MM.1S (cell line): ENCODE data around the gene USP24.

Experiments used
- DNase-seq: peaks from one replicate; pipeline ENCODE4 v3.0.0-alpha.2; 2015
- H2AFZ ChIP-seq: fragments of 300-600 bp; sonication (generic); 2 replicates; pipeline ENCODE4 v1.6.0; 2016; ENCODE audit warnings: antibody characterized with exemption, low read length
- H3F3A ChIP-seq: fragments of 300-600 bp; sonication (generic); 2 replicates; pipeline ENCODE4 v1.6.1; 2016; ENCODE audit warnings: mild to moderate bottlenecking, antibody characterized with exemption, low read length, moderate library complexity, mixed read lengths; ENCODE audit not compliant: insufficient read depth
- H3K27ac ChIP-seq: fragments of 300-600 bp; sonication (generic); 2 replicates; pipeline ENCODE4 v1.5.1; 2016; ENCODE audit warnings: mild to moderate bottlenecking, low read length
- H3K27me3 ChIP-seq: fragments of 300-600 bp; sonication (generic); replicated peaks from 2 replicates; pipeline ENCODE4 v1.6.0; 2016; ENCODE audit warnings: low read length; ENCODE audit not compliant: insufficient read depth
- H3K36me3 ChIP-seq: fragments of 300-600 bp; sonication (generic); replicated peaks from 2 replicates; pipeline ENCODE4 v1.6.1; 2016; ENCODE audit warnings: mild to moderate bottlenecking, low read length, mixed read lengths; ENCODE audit not compliant: insufficient read depth
- H3K4me1 ChIP-seq: fragments of 300-600 bp; sonication (generic); 2 replicates; pipeline ENCODE4 v1.6.1; 2016; ENCODE audit warnings: low read length, mixed read lengths
- H3K4me2 ChIP-seq: fragments of 300-600 bp; sonication (generic); 2 replicates; pipeline ENCODE4 v1.6.0; 2016; ENCODE audit warnings: low read depth, low read length
- H3K4me3 ChIP-seq: fragments of 300-600 bp; sonication (generic); 2 replicates; pipeline ENCODE4 v1.5.1; 2016; ENCODE audit warnings: low read length, mixed read lengths
- H3K79me2 ChIP-seq: fragments of 300-600 bp; sonication (generic); 2 replicates; pipeline ENCODE4 v1.6.1; 2016; ENCODE audit warnings: mixed run types, low read length, mixed read lengths
- H3K9ac ChIP-seq: fragments of 300-600 bp; sonication (generic); 2 replicates; pipeline ENCODE4 v1.6.1; 2016; ENCODE audit warnings: low read length, mixed read lengths
- H3K9me2 ChIP-seq: fragments of 300-600 bp; sonication (generic); replicated peaks from 2 replicates; pipeline ENCODE4 v1.6.1; 2016; ENCODE audit warnings: mild to moderate bottlenecking, low read length, mixed read lengths; ENCODE audit not compliant: insufficient read depth
- H3K9me3 ChIP-seq: fragments of 300-600 bp; sonication (generic); replicated peaks from 2 replicates; pipeline ENCODE4 v1.6.1; 2016; ENCODE audit warnings: mild to moderate bottlenecking, low read length, mixed read lengths; ENCODE audit not compliant: insufficient read depth
- H4K20me1 ChIP-seq: fragments of 300-600 bp; sonication (generic); 2 replicates; pipeline ENCODE4 v1.6.1; 2016; ENCODE audit warnings: mild to moderate bottlenecking, low read length, moderate library complexity, mixed read lengths; ENCODE audit not compliant: insufficient read depth
- EZH2 ChIP-seq: fragments of 300-600 bp; sonication (generic); optimal IDR thresholded peaks from 2 replicates; pipeline ENCODE3; 2017; ENCODE audit warnings: low read depth, mild to moderate bottlenecking, antibody characterized with exemption, low read length, mixed read lengths
- EZH2phosphoT487 ChIP-seq: fragments of 300-600 bp; sonication (generic); IDR thresholded peaks from 2 replicates; pipeline ENCODE4 v1.6.1; 2018; ENCODE audit warnings: antibody characterized with exemption, low read length
- TF ChIP-seq, protein P1 (sequence below): fragments of 300-600 bp; sonication (generic); IDR thresholded peaks from 2 replicates; pipeline ENCODE4 v1.5.1; 2016; ENCODE audit warnings: antibody characterized with exemption, low read length, mixed read lengths

The USP24 gene

DNA sequence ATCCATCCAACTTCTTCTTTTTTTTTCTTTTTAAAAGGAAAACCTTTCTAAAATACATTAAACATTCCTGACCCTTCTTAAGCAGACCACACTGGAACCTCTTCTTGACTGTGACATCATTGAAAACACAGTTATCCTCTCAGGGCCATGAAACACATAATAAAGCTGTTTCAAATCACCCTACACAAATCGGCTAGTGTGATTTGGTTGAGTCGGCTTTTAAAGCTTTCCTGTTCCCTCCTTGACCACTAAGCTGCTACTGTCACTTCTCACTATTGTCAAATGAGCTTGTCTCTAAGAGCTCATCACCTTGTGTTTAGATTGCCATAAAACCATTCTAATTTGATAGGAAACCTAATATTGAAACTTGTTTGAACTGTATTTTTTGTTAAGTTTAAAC, 5.9 kb downstream of the USP24 start:
- no peaks in the 10 kb centered on the region; the same call in 1 of the 2 replicates for H4K20me1 ChIP-seq

DNA sequence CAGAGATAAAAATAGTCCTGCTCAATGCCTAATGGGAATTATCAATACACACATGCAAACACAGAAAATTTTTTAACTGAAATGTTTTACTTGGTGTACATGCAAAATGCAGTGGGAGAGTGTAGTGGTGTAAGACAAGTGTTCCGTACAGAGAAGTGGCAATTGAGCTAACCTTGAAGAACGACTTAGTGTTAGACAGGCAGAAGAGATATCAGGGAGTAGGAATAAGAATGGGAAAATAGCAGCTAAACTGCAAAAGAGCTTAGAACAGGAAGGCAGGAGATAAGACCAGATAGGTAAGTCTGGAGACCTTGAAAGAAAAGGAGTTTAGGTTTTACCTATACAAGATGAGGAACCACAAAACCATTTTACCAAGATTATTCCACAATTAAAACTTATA, 9.0 kb downstream of the USP24 start:
- no peak for DNase-seq
- Histone ChIP-seq H3K27me3 (no peaks in the 10 kb centered on the region), H3K9me3 (no peaks in the 10 kb centered on the region), H3K4me3 (no peak overlapping the region), H3K79me2 (peaks cover 88% of the 10 kb centered on the region), H2AFZ (no peak overlapping the region), H3K4me2 (no peak overlapping the region), H3F3A (no peaks in the 10 kb centered on the region), H3K9ac (no peak overlapping the region), H3K4me1 (0 out of 2 replicates have a peak, but pooled peaks cover 3% of the 10 kb centered on the region), H3K36me3 (no peaks in the 10 kb centered on the region), H3K27ac (no peak overlapping the region), H3K9me2 (no peaks in the 10 kb centered on the region), H4K20me1 (no peaks in the 10 kb centered on the region; the same call in 1 of the 2 replicates)
- TF ChIP-seq, protein P1, sequence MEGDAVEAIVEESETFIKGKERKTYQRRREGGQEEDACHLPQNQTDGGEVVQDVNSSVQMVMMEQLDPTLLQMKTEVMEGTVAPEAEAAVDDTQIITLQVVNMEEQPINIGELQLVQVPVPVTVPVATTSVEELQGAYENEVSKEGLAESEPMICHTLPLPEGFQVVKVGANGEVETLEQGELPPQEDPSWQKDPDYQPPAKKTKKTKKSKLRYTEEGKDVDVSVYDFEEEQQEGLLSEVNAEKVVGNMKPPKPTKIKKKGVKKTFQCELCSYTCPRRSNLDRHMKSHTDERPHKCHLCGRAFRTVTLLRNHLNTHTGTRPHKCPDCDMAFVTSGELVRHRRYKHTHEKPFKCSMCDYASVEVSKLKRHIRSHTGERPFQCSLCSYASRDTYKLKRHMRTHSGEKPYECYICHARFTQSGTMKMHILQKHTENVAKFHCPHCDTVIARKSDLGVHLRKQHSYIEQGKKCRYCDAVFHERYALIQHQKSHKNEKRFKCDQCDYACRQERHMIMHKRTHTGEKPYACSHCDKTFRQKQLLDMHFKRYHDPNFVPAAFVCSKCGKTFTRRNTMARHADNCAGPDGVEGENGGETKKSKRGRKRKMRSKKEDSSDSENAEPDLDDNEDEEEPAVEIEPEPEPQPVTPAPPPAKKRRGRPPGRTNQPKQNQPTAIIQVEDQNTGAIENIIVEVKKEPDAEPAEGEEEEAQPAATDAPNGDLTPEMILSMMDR: no peak

More for the DNA sequence above, 5.9 kb downstream of the USP24 start:
- no peak overlapping the region for H3K4me2 ChIP-seq
- H3K27ac ChIP-seq: no peak overlapping the region
- no peak overlapping the region for H3K4me3 ChIP-seq
- peaks cover 18% of the 10 kb centered on the region; the same call in 1 of the 2 replicates for H3K4me1 ChIP-seq
- H3K9me3 ChIP-seq: no peaks in the 10 kb centered on the region
- H3F3A ChIP-seq: no peaks in the 10 kb centered on the region; the same call in 1 of the 2 replicates
- no peak for TF ChIP-seq EZH2phosphoT487
- no peak for TF ChIP-seq EZH2
- TF ChIP-seq, protein P1: no peak
- no peak for DNase-seq
- H3K27me3 ChIP-seq: no peaks in the 10 kb centered on the region
- H2AFZ ChIP-seq: no peak overlapping the region
- no peak overlapping the region for H3K9ac ChIP-seq
- no peaks in the 10 kb centered on the region for H3K36me3 ChIP-seq
- no peaks in the 10 kb centered on the region for H3K9me2 ChIP-seq
- peaks cover 99% of the 10 kb centered on the region for H3K79me2 ChIP-seq

DNA sequence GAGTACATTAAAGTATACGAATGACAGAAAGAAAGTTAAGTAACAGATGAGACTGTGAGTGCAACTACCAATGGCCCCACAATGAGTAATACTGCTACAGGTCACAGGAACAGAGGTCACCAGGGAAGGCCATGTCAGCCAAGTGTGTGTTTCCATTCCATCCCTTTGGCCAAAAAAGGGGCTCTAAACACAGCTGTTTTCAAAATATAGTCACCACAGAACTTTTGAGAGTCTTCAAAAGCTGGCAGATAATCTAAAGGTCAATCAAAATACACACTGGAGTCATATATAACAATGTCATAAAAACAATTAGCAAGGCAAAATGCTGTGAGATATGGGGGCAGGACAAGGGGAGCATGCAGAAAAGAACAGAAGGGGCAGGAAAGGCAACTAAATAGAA, 10.2 kb downstream of the USP24 start:
- no peak overlapping the region for H3K9ac ChIP-seq
- no peak overlapping the region for H3K4me2 ChIP-seq
- DNase-seq: no peak
- no peak overlapping the region for H3K4me3 ChIP-seq
- 0 out of 2 replicates have a peak, but pooled peaks cover 3% of the 10 kb centered on the region for H3K4me1 ChIP-seq
- H2AFZ ChIP-seq: no peak overlapping the region
- no peaks in the 10 kb centered on the region for H3K27me3 ChIP-seq
- H3F3A ChIP-seq: no peaks in the 10 kb centered on the region
- no peaks in the 10 kb centered on the region; the same call in 1 of the 2 replicates for H4K20me1 ChIP-seq
- peaks cover 78% of the 10 kb centered on the region for H3K79me2 ChIP-seq
- no peak overlapping the region for H3K27ac ChIP-seq
- no peaks in the 10 kb centered on the region for H3K36me3 ChIP-seq
- H3K9me3 ChIP-seq: no peaks in the 10 kb centered on the region
- H3K9me2 ChIP-seq: no peaks in the 10 kb centered on the region
- no peak for TF ChIP-seq EZH2phosphoT487
- TF ChIP-seq EZH2: no peak
- TF ChIP-seq, protein P1: no peak
